Measurements from ENCODE around the gene MYRIP. TPM values are rescaled to one million over a fixed set of nuclear protein-coding genes. Genes with fewer than 3 reads are reported as not detected.

MYRIP gene
- total RNA-seq, 1 donor, result under 0.01 TPM

- H4K20me1 ChIP-seq (ENCODE audit: insufficient read depth, low read length), result no peaks in the 10 kb centered on the region
- H3K79me2 ChIP-seq (ENCODE audit: insufficient read depth, low read length), result no peaks in the 10 kb centered on the region
- H3K27me3 ChIP-seq (ENCODE audit: insufficient read depth, low read length), result no peaks in the 10 kb centered on the region
- no peak for DNase-seq (ENCODE audit: insufficient read length, low spot score, missing footprints)
- H3K4me3 ChIP-seq (ENCODE audit: insufficient read depth, low read length), result no peak overlapping the region
- no peak overlapping the region for H3K27ac ChIP-seq (ENCODE audit: low read depth, low read length)
- no peaks in the 10 kb centered on the region for H3K9me3 ChIP-seq (ENCODE audit: low read depth, low read length)
- no peaks in the 10 kb centered on the region for H3K36me3 ChIP-seq (ENCODE audit: insufficient read depth, low read length)
- no peak for TF ChIP-seq CTCF (IDR thresholded peaks at IDR 0.05; ENCODE audit: extremely low read depth, low read depth, low read length)
- H3K4me2 ChIP-seq (ENCODE audit: insufficient read depth, low read length), result no peak overlapping the region
- H2AFZ ChIP-seq (ENCODE audit: low read length), result no peak overlapping the region
- H3K4me1 ChIP-seq (ENCODE audit: insufficient read depth, low read length), result peaks cover 6% of the 10 kb centered on the region
These were observed 371.8 kb downstream of the MYRIP start for GRCh38 chr3:40181182-40181581.

GRCh38 chr3:40185029-40185695 is 375.8 kb downstream of the MYRIP start:
- Histone ChIP-seq H3K4me3 (ENCODE audit: insufficient read depth, low read length) (peak overlapping the region; percentile 9), H2AFZ (ENCODE audit: low read length) (no peak overlapping the region), H3K4me2 (ENCODE audit: insufficient read depth, low read length) (peak overlapping the region; percentile 54), H3K27me3 (ENCODE audit: insufficient read depth, low read length) (no peaks in the 10 kb centered on the region), H3K79me2 (ENCODE audit: insufficient read depth, low read length) (no peaks in the 10 kb centered on the region), H3K36me3 (ENCODE audit: insufficient read depth, low read length) (no peaks in the 10 kb centered on the region), H4K20me1 (ENCODE audit: insufficient read depth, low read length) (no peaks in the 10 kb centered on the region), H3K4me1 (ENCODE audit: insufficient read depth, low read length) (peaks cover 6% of the 10 kb centered on the region), H3K9me3 (ENCODE audit: low read depth, low read length) (no peaks in the 10 kb centered on the region), H3K27ac (ENCODE audit: low read depth, low read length) (no peak overlapping the region)
- no peak for DNase-seq (ENCODE audit: insufficient read length, low spot score, missing footprints)
- TF ChIP-seq CTCF (IDR thresholded peaks at IDR 0.05; ENCODE audit: extremely low read depth, low read depth, low read length), result no peak

GRCh38 chr3:40186508-40186907 is 377.1 kb downstream of the MYRIP start:
- TF ChIP-seq CTCF (IDR thresholded peaks at IDR 0.05; ENCODE audit: extremely low read depth, low read depth, low read length), result no peak
- H4K20me1 ChIP-seq (ENCODE audit: insufficient read depth, low read length), result no peaks in the 10 kb centered on the region
- H3K4me1 ChIP-seq (ENCODE audit: insufficient read depth, low read length), result peaks cover 6% of the 10 kb centered on the region
- no peaks in the 10 kb centered on the region for H3K27me3 ChIP-seq (ENCODE audit: insufficient read depth, low read length)
- no peaks in the 10 kb centered on the region for H3K79me2 ChIP-seq (ENCODE audit: insufficient read depth, low read length)
- no peak overlapping the region for H2AFZ ChIP-seq (ENCODE audit: low read length)
- H3K4me3 ChIP-seq (ENCODE audit: insufficient read depth, low read length), result no peak overlapping the region
- no peaks in the 10 kb centered on the region for H3K36me3 ChIP-seq (ENCODE audit: insufficient read depth, low read length)
- no peaks in the 10 kb centered on the region for H3K9me3 ChIP-seq (ENCODE audit: low read depth, low read length)
- H3K27ac ChIP-seq (ENCODE audit: low read depth, low read length), result no peak overlapping the region
- DNase-seq (ENCODE audit: insufficient read length, low spot score, missing footprints), result no peak
- H3K4me2 ChIP-seq (ENCODE audit: insufficient read depth, low read length), result no peak overlapping the region

GRCh38 chr3:40187945-40188344 is 378.5 kb downstream of the MYRIP start:
- H3K27ac ChIP-seq (ENCODE audit: low read depth, low read length), result no peak overlapping the region
- no peaks in the 10 kb centered on the region for H3K9me3 ChIP-seq (ENCODE audit: low read depth, low read length)
- H4K20me1 ChIP-seq (ENCODE audit: insufficient read depth, low read length), result no peaks in the 10 kb centered on the region
- no peak for DNase-seq (ENCODE audit: insufficient read length, low spot score, missing footprints)
- H3K27me3 ChIP-seq (ENCODE audit: insufficient read depth, low read length), result no peaks in the 10 kb centered on the region
- no peak overlapping the region for H3K4me3 ChIP-seq (ENCODE audit: insufficient read depth, low read length)
- peaks cover 6% of the 10 kb centered on the region for H3K4me1 ChIP-seq (ENCODE audit: insufficient read depth, low read length)
- no peaks in the 10 kb centered on the region for H3K36me3 ChIP-seq (ENCODE audit: insufficient read depth, low read length)
- TF ChIP-seq CTCF (IDR thresholded peaks at IDR 0.05; ENCODE audit: extremely low read depth, low read depth, low read length), result no peak
- H2AFZ ChIP-seq (ENCODE audit: low read length), result no peak overlapping the region
- no peak overlapping the region for H3K4me2 ChIP-seq (ENCODE audit: insufficient read depth, low read length)
- H3K79me2 ChIP-seq (ENCODE audit: insufficient read depth, low read length), result no peaks in the 10 kb centered on the region

Data from osteoblast (primary cell).